ENCODE data around the gene SERPINA10. TPM values are rescaled to one million over a fixed set of nuclear protein-coding genes. Genes with fewer than 3 reads are reported as not detected.

The SERPINA10 gene
- total and polyA plus RNA-seq, 10 of the 15 experiments (the other 5 are each of a cell fraction or from before 2014, with no cell fraction given), result not detected

DNA sequence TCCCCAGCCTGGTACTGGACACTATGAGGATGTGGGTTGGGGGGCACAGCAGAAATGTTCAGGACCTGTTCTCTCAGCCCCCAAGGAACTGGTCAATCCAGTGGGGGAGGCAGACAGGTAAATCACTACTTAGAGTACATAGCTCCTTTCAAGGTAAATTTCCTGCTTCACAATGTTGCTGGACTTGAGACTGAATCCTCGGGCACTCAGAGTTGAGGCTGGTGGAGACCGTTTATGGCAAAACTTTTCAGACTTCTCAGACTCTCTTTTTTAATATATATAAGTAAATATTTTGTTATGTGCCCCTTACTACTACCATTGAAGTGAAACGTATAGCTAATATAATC lies 483 bp upstream of the SERPINA10 start:
- Histone ChIP-seq H3K79me2 (ENCODE audit: control insufficient read depth, insufficient read depth, low read length) (no peaks in the 10 kb centered on the region), H3K4me1 (ENCODE audit: control insufficient read depth, insufficient read depth, low read length) (no peaks in the 10 kb centered on the region), H3K36me3 (ENCODE audit: control insufficient read depth in 2 of 2, insufficient read depth in 2 of 2, low read length in 1 of 2) (no peaks in the 10 kb centered on the region), H3K4me3 (no peak overlapping the region), H3K27ac (ENCODE audit: control insufficient read depth, insufficient read depth) (no peak overlapping the region), H2AFZ (ENCODE audit: control insufficient read depth, low read depth, low read length) (no peak overlapping the region), H3K27me3 (replicated peaks in 1 of 2; ENCODE audit: control insufficient read depth in 2 of 2, insufficient read depth in 2 of 2, low read length in 1 of 2) (no peaks in the 10 kb centered on the region; a peak in 1 of 4 replicates), H4K20me1 (ENCODE audit: control insufficient read depth, insufficient read depth) (no peaks in the 10 kb centered on the region), H3K9ac (ENCODE audit: control insufficient read depth, insufficient read depth, low read length) (no peak overlapping the region), H3K9me3 (replicated peaks; ENCODE audit: control insufficient read depth, insufficient read depth, low read length) (no peaks in the 10 kb centered on the region; the same call in 2 of the 3 replicates), H3K4me2 (ENCODE audit: control insufficient read depth, insufficient read depth) (no peak overlapping the region)
- ChIA-PET SMC1A (ENCODE audit: uncharacterized antibody, unreplicated experiment) (interaction anchor here (0.6 kb wide), 1 partner anchor 14 kb away, joined by 3 read pairs; no protein-coding TSS in a partner anchor), CTCF (interaction anchor here (0.6 to 0.8 kb wide), 2 partner anchors 17 to 1003 kb away, joined by 3 read pairs; no protein-coding TSS in a partner anchor), POLR2A (no interaction called here), RAD21 (ENCODE audit: unreplicated experiment) (no interaction called here)
- 0% methylated on average over 3 of the region's 3 CpGs for WGBS (ENCODE audit: insufficient coverage, insufficient replicate concordance, low lambda C conversion rate, missing lambda C conversion rate)
- BruUV-seq (replicated peaks), result no TSS peak
- in situ Hi-C loops (cut with MboI), result no loop called here
- intact Hi-C loops (cut with micrococcal nuclease; ENCODE audit: unreplicated experiment), result no loop called here
- DNase-seq (ENCODE audit: low read depth, low spot score), result no peak
- no peak for FAIRE-seq
- ATAC-seq, result no peak
- TF ChIP-seq SP1 (IDR thresholded peaks at IDR 0.05; ENCODE audit: low read depth, low read length) (no peak), BACH1 (IDR thresholded peaks at IDR 0.05; ENCODE audit: borderline replicate concordance) (no peak), TARDBP (IDR thresholded peaks at IDR 0.05; ENCODE audit: borderline replicate concordance) (no peak), HDAC2 (IDR thresholded peaks at IDR 0.05) (no peak), EZH2 (IDR thresholded peaks at IDR 0.05; ENCODE audit: borderline replicate concordance, control insufficient read depth, low read depth, low read length) (no peak), MTA3 (IDR thresholded peaks at IDR 0.05; ENCODE audit: borderline replicate concordance, low read length) (no peak), SMAD1 (IDR thresholded peaks at IDR 0.05; ENCODE audit: low read depth, partially characterized antibody) (no peak), POLR2A (IDR thresholded peaks at IDR 0.05; ENCODE audit: low read depth, low read length) (no peak), ETV6 (conservative IDR thresholded peaks at IDR 0.05 in 1 of 2, IDR thresholded peaks at IDR 0.05 in 1 of 2; ENCODE audit: borderline replicate concordance in 1 of 2, low read depth in 1 of 2) (no peak), TCF3 (IDR thresholded peaks at IDR 0.05; ENCODE audit: borderline replicate concordance, insufficient read depth, low read depth, low read length) (no peak), MYC (IDR thresholded peaks at IDR 0.05; ENCODE audit: insufficient read depth, insufficient read length, insufficient replicate concordance, low read length, severe bottlenecking) (no peak), LARP7 (IDR thresholded peaks at IDR 0.05) (no peak), GATAD2B (conservative IDR thresholded peaks at IDR 0.05; ENCODE audit: low read depth) (no peak), PML (IDR thresholded peaks at IDR 0.05; ENCODE audit: low read length) (no peak)
- TF ChIP-seq, protein P1, sequence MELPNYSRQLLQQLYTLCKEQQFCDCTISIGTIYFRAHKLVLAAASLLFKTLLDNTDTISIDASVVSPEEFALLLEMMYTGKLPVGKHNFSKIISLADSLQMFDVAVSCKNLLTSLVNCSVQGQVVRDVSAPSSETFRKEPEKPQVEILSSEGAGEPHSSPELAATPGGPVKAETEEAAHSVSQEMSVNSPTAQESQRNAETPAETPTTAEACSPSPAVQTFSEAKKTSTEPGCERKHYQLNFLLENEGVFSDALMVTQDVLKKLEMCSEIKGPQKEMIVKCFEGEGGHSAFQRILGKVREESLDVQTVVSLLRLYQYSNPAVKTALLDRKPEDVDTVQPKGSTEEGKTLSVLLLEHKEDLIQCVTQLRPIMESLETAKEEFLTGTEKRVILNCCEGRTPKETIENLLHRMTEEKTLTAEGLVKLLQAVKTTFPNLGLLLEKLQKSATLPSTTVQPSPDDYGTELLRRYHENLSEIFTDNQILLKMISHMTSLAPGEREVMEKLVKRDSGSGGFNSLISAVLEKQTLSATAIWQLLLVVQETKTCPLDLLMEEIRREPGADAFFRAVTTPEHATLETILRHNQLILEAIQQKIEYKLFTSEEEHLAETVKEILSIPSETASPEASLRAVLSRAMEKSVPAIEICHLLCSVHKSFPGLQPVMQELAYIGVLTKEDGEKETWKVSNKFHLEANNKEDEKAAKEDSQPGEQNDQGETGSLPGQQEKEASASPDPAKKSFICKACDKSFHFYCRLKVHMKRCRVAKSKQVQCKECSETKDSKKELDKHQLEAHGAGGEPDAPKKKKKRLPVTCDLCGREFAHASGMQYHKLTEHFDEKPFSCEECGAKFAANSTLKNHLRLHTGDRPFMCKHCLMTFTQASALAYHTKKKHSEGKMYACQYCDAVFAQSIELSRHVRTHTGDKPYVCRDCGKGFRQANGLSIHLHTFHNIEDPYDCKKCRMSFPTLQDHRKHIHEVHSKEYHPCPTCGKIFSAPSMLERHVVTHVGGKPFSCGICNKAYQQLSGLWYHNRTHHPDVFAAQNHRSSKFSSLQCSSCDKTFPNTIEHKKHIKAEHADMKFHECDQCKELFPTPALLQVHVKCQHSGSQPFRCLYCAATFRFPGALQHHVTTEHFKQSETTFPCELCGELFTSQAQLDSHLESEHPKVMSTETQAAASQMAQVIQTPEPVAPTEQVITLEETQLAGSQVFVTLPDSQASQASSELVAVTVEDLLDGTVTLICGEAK (IDR thresholded peaks at IDR 0.05; ENCODE audit: borderline replicate concordance), result no peak
- TF ChIP-seq, protein P2, sequence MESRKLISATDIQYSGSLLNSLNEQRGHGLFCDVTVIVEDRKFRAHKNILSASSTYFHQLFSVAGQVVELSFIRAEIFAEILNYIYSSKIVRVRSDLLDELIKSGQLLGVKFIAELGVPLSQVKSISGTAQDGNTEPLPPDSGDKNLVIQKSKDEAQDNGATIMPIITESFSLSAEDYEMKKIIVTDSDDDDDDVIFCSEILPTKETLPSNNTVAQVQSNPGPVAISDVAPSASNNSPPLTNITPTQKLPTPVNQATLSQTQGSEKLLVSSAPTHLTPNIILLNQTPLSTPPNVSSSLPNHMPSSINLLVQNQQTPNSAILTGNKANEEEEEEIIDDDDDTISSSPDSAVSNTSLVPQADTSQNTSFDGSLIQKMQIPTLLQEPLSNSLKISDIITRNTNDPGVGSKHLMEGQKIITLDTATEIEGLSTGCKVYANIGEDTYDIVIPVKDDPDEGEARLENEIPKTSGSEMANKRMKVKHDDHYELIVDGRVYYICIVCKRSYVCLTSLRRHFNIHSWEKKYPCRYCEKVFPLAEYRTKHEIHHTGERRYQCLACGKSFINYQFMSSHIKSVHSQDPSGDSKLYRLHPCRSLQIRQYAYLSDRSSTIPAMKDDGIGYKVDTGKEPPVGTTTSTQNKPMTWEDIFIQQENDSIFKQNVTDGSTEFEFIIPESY (IDR thresholded peaks at IDR 0.05), result no peak
- TF ChIP-seq, protein P3, sequence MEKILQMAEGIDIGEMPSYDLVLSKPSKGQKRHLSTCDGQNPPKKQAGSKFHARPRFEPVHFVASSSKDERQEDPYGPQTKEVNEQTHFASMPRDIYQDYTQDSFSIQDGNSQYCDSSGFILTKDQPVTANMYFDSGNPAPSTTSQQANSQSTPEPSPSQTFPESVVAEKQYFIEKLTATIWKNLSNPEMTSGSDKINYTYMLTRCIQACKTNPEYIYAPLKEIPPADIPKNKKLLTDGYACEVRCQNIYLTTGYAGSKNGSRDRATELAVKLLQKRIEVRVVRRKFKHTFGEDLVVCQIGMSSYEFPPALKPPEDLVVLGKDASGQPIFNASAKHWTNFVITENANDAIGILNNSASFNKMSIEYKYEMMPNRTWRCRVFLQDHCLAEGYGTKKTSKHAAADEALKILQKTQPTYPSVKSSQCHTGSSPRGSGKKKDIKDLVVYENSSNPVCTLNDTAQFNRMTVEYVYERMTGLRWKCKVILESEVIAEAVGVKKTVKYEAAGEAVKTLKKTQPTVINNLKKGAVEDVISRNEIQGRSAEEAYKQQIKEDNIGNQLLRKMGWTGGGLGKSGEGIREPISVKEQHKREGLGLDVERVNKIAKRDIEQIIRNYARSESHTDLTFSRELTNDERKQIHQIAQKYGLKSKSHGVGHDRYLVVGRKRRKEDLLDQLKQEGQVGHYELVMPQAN (conservative IDR thresholded peaks at IDR 0.05), result no peak

Measured in GM12878 (cell line).